AG10803 (cell line): ENCODE results near the gene CTBP1.

Experiments used
- DNase-seq: peaks from one replicate; pipeline ENCODE4 v3.0.0; 2010; ENCODE audit warnings: low read depth
- H3K4me3 ChIP-seq: 2 replicates; pipeline ENCODE4 v1.5.1; 2011; ENCODE audit warnings: mild to moderate bottlenecking, low read length, control low read depth
- CTCF ChIP-seq: conservative IDR thresholded peaks from 2 replicates; pipeline ENCODE4 v1.5.1; 2011; ENCODE audit warnings: mild to moderate bottlenecking, low read length, control low read depth, inconsistent platforms

CTBP1 gene

GRCh38 chr4:1248245-1249147, at the start of gene CTBP1:
CTBP1 (minus strand) TSS chr4:1249130; CDS start chr4:1241331, 7,799 bp downstream.
- peak; percentile 75 for DNase-seq
- no peak for TF ChIP-seq CTCF
- peak within 1 kb of the TSS; percentile 78 for H3K4me3 ChIP-seq

GRCh38 chr4:1298461-1298860, 49.5 kb upstream of the CTBP1 start:
- TF ChIP-seq CTCF = no peak
- DNase-seq = no peak
- no peak overlapping the region for H3K4me3 ChIP-seq

GRCh38 chr4:1297456-1298325, 48.8 kb upstream of the CTBP1 start:
- no peak overlapping the region for H3K4me3 ChIP-seq
- DNase-seq = no peak
- no peak for TF ChIP-seq CTCF

GRCh38 chr4:1297023-1297395, 48.1 kb upstream of the CTBP1 start:
- H3K4me3 ChIP-seq = no peak overlapping the region
- no peak for TF ChIP-seq CTCF
- no peak for DNase-seq

- no peak for TF ChIP-seq CTCF
- H3K4me3 ChIP-seq = no peak overlapping the region
- no peak for DNase-seq
Observed at GRCh38 chr4:1296324-1297022, 47.5 kb upstream of the CTBP1 start.

GRCh38 chr4:1295405-1296055, 46.6 kb upstream of the CTBP1 start:
- no peak for DNase-seq
- no peak overlapping the region for H3K4me3 ChIP-seq
- no peak for TF ChIP-seq CTCF
